Neural progenitor cell (in vitro differentiated cells): Measurements from ENCODE around the gene C1QL4. TPM values are rescaled to one million over a fixed set of nuclear protein-coding genes. Genes with fewer than 3 reads are reported as not detected.

ENCODE experiments used
- DNase-seq: peaks from one replicate; pipeline ENCODE4 v3.0.0-alpha.2; 2016; ENCODE audit warnings: low spot score
- H2AFZ ChIP-seq: fragments of 200-600 bp; sonication (generic); replicated peaks from 2 replicates; pipeline ENCODE4 v1.6.1; 2016; ENCODE audit warnings: antibody characterized with exemption
- H3F3A ChIP-seq: fragments of 200-600 bp; sonication (generic); 2 replicates; pipeline ENCODE4 v1.6.1; 2016; ENCODE audit warnings: antibody characterized with exemption, low read depth
- H3K27ac ChIP-seq: fragments of 200-600 bp; sonication (generic); 2 replicates; pipeline ENCODE4 v1.5.1; 2016; ENCODE audit warnings: mild to moderate bottlenecking
- H3K27me3 ChIP-seq: fragments of 200-600 bp; sonication (generic); 2 replicates; pipeline ENCODE4 v1.6.1; 2016; ENCODE audit warnings: mild to moderate bottlenecking, moderate library complexity
- H3K36me3 ChIP-seq: fragments of 200-600 bp; sonication (generic); 2 replicates; pipeline ENCODE4 v1.5.1; 2016
- H3K4me1 ChIP-seq: fragments of 200-600 bp; sonication (generic); 2 replicates; pipeline ENCODE4 v1.6.1; 2016; ENCODE audit warnings: mixed run types
- H3K4me2 ChIP-seq: fragments of 200-600 bp; sonication (generic); 2 replicates; pipeline ENCODE4 v1.6.1; 2016
- H3K4me3 ChIP-seq: fragments of 200-600 bp; sonication (generic); 2 replicates; pipeline ENCODE4 v1.5.1; 2016
- H3K79me2 ChIP-seq: fragments of 200-600 bp; sonication (generic); 2 replicates; pipeline ENCODE4 v1.6.1; 2016; ENCODE audit warnings: low read depth
- H3K9ac ChIP-seq: fragments of 200-600 bp; sonication (generic); 2 replicates; pipeline ENCODE4 v1.6.1; 2016
- H3K9me3 ChIP-seq: fragments of 200-600 bp; sonication (generic); 2 replicates; pipeline ENCODE4 v1.5.1; 2016; ENCODE audit warnings: low read depth
- H4K20me1 ChIP-seq: fragments of 200-600 bp; sonication (generic); 2 replicates; pipeline ENCODE4 v1.6.1; 2016; ENCODE audit warnings: low read depth
- H3K27ac Mint-ChIP-seq: 3 replicates; pipeline ENCODE4 v1.8.0; 2021; ENCODE audit warnings: mixed read lengths
- H3K27me3 Mint-ChIP-seq: 2 replicates; pipeline ENCODE4 v1.8.0; 2022; ENCODE audit warnings: low read depth, mild to moderate bottlenecking, inconsistent platforms, moderate library complexity, mixed read lengths; ENCODE audit not compliant: insufficient read depth
- H3K36me3 Mint-ChIP-seq: 3 replicates; pipeline ENCODE4 v1.8.0; 2021; ENCODE audit warnings: mixed read lengths
- H3K4me1 Mint-ChIP-seq: 3 replicates; pipeline ENCODE4 v1.8.0; 2021; ENCODE audit warnings: mixed read lengths
- H3K4me3 Mint-ChIP-seq: 3 replicates; pipeline ENCODE4 v1.8.0; 2021; ENCODE audit warnings: mild to moderate bottlenecking, moderate library complexity, mixed read lengths
- H3K9me3 Mint-ChIP-seq: 3 replicates; pipeline ENCODE4 v1.8.0; 2020; ENCODE audit warnings: mixed read lengths
- CTCF ChIP-seq: fragments of 200-600 bp; sonication (generic); IDR thresholded peaks from 2 replicates; pipeline ENCODE4 v1.5.1; 2017; ENCODE audit warnings: antibody characterized with exemption, mild to moderate bottlenecking
- EZH2 ChIP-seq: fragments of 200-600 bp; sonication (generic); IDR thresholded peaks from 2 replicates; pipeline ENCODE4 v1.6.1; 2017; ENCODE audit warnings: antibody characterized with exemption, mild to moderate bottlenecking, moderate library complexity
- EZH2phosphoT487 ChIP-seq: fragments of 200-600 bp; sonication (generic); IDR thresholded peaks from 2 replicates; pipeline ENCODE4 v1.6.1; 2017; ENCODE audit warnings: antibody characterized with exemption
- total RNA-seq: library from RNA; depleted of rRNA; stranded (reverse); fragments of >200 nt; gene quantifications from 2 replicates; pipeline ENCODE4 v1.2.3, GENCODE V29; 2015; ENCODE audit warnings: low replicate concordance

C1QL4 gene
- total RNA-seq, 1 donor from 2014 or later = 0.84 TPM

GRCh38 chr12:49370539-49370938 is 33.6 kb upstream of the C1QL4 start:
- no peak overlapping the region for H3K4me3 ChIP-seq
- no peaks in the 10 kb centered on the region for H3K36me3 ChIP-seq
- no peaks in the 10 kb centered on the region for H3K27me3 Mint-ChIP-seq
- H3K79me2 ChIP-seq = peaks cover 79% of the 10 kb centered on the region
- H3K36me3 Mint-ChIP-seq = peaks cover 14% of the 10 kb centered on the region
- no peak overlapping the region for H3K4me2 ChIP-seq
- no peaks in the 10 kb centered on the region for H3K9me3 Mint-ChIP-seq
- H2AFZ ChIP-seq = no peak overlapping the region
- no peak overlapping the region for H3K27ac ChIP-seq
- no peak for TF ChIP-seq EZH2
- TF ChIP-seq CTCF = no peak
- TF ChIP-seq EZH2phosphoT487 = no peak
- H3K4me1 ChIP-seq = peaks cover 14% of the 10 kb centered on the region
- H3K9me3 ChIP-seq = no peaks in the 10 kb centered on the region
- peaks cover 2% of the 10 kb centered on the region for H3K27me3 ChIP-seq
- peaks cover 39% of the 10 kb centered on the region for H3F3A ChIP-seq
- no peak overlapping the region for H3K4me3 Mint-ChIP-seq
- peaks cover 19% of the 10 kb centered on the region for H3K4me1 Mint-ChIP-seq
- H4K20me1 ChIP-seq = peaks cover 60% of the 10 kb centered on the region
- H3K27ac Mint-ChIP-seq = no peak overlapping the region
- H3K9ac ChIP-seq = no peak overlapping the region
- no peak for DNase-seq

GRCh38 chr12:49369411-49370145 is 32.6 kb upstream of the C1QL4 start:
- Histone ChIP-seq H4K20me1 (peaks cover 50% of the 10 kb centered on the region), H2AFZ (no peak overlapping the region)
- TF ChIP-seq CTCF = peak; percentile 28
- TF ChIP-seq EZH2phosphoT487 = no peak
- TF ChIP-seq EZH2 = no peak

GRCh38 chr12:49368240-49368600 is 31.2 kb upstream of the C1QL4 start:
- Histone ChIP-seq H3K27me3 (peaks cover 6% of the 10 kb centered on the region), H3K4me2 (peak overlapping the region; percentile 93), H3K36me3 (no peaks in the 10 kb centered on the region), H3K9ac (peak overlapping the region; percentile 39), H3K4me3 (peak overlapping the region; percentile 89), H3K9me3 (no peaks in the 10 kb centered on the region), H2AFZ (no peak overlapping the region), H3K79me2 (peaks cover 56% of the 10 kb centered on the region), H3K27ac (no peak overlapping the region), H3K4me1 (peaks cover 14% of the 10 kb centered on the region), H4K20me1 (peaks cover 37% of the 10 kb centered on the region), H3F3A (peaks cover 43% of the 10 kb centered on the region)
- Mint-ChIP-seq H3K4me1 (peaks cover 19% of the 10 kb centered on the region), H3K36me3 (peaks cover 13% of the 10 kb centered on the region), H3K9me3 (no peaks in the 10 kb centered on the region), H3K27ac (peak overlapping the region; percentile 80), H3K4me3 (peak overlapping the region; percentile 94), H3K27me3 (no peaks in the 10 kb centered on the region)
- TF ChIP-seq CTCF (no peak), EZH2phosphoT487 (no peak), EZH2 (no peak)
- DNase-seq = no peak

More at GRCh38 chr12:49369411-49370145, 32.6 kb upstream of the C1QL4 start:
- H3K4me1 ChIP-seq = peaks cover 14% of the 10 kb centered on the region
- peak; percentile 28 for DNase-seq
- H3F3A ChIP-seq = peaks cover 43% of the 10 kb centered on the region
- no peaks in the 10 kb centered on the region for H3K9me3 Mint-ChIP-seq
- no peak overlapping the region for H3K27ac ChIP-seq
- no peak overlapping the region for H3K27ac Mint-ChIP-seq
- H3K9me3 ChIP-seq = no peaks in the 10 kb centered on the region
- H3K36me3 Mint-ChIP-seq = peaks cover 13% of the 10 kb centered on the region
- peaks cover 6% of the 10 kb centered on the region for H3K27me3 ChIP-seq
- H3K4me2 ChIP-seq = peak overlapping the region; percentile 25
- no peaks in the 10 kb centered on the region for H3K36me3 ChIP-seq
- peak overlapping the region; percentile 16 for H3K4me3 ChIP-seq
- H3K27me3 Mint-ChIP-seq = no peaks in the 10 kb centered on the region
- H3K79me2 ChIP-seq = peaks cover 70% of the 10 kb centered on the region
- no peak overlapping the region for H3K9ac ChIP-seq
- peak overlapping the region; percentile 66 for H3K4me3 Mint-ChIP-seq
- peaks cover 19% of the 10 kb centered on the region for H3K4me1 Mint-ChIP-seq
